NCI-H2171 (cell line): Measurements from ENCODE around the gene MACROH2A1.

Experiments used
- DNase-seq: peaks from one replicate; lab custom pipeline; 2025; lab: John Stamatoyannopoulos, UW

MACROH2A1 gene

GRCh38 chr5:135330798-135331096, 68.3 kb downstream of the MACROH2A1 start:
- DNase-seq = no peak

- no peak for DNase-seq
Measured at GRCh38 chr5:135329913-135330797, 68.9 kb downstream of the MACROH2A1 start.

GRCh38 chr5:135329066-135329912, 69.7 kb downstream of the MACROH2A1 start:
- DNase-seq = no peak

- DNase-seq = no peak
Measured at GRCh38 chr5:135328128-135328687, 70.8 kb downstream of the MACROH2A1 start.

- no peak for DNase-seq
Measured at GRCh38 chr5:135327429-135328127, 71.5 kb downstream of the MACROH2A1 start.

GRCh38 chr5:135326296-135327254, 72.5 kb downstream of the MACROH2A1 start:
- DNase-seq = no peak

- no peak for DNase-seq
Measured at GRCh38 chr5:135324897-135325650, 74.0 kb downstream of the MACROH2A1 start.

GRCh38 chr5:135324160-135324559, 74.9 kb downstream of the MACROH2A1 start:
- DNase-seq = no peak

- DNase-seq = no peak
Measured at GRCh38 chr5:135323701-135324132, 75.3 kb downstream of the MACROH2A1 start.

GRCh38 chr5:135323227-135323626, 75.8 kb downstream of the MACROH2A1 start:
- DNase-seq = no peak

GRCh38 chr5:135322744-135323143, 76.3 kb downstream of the MACROH2A1 start:
- DNase-seq = no peak

- no peak for DNase-seq
Measured at GRCh38 chr5:135322271-135322670, 76.8 kb downstream of the MACROH2A1 start.

- no peak for DNase-seq
Measured at GRCh38 chr5:135320718-135321484, 78.1 kb downstream of the MACROH2A1 start.

- DNase-seq = no peak
Measured at GRCh38 chr5:135319928-135320606, 79.0 kb downstream of the MACROH2A1 start.

GRCh38 chr5:135319458-135319857, 79.6 kb downstream of the MACROH2A1 start:
- DNase-seq = no peak

- DNase-seq = no peak
Measured at GRCh38 chr5:135318924-135319323, 80.1 kb downstream of the MACROH2A1 start.

GRCh38 chr5:135318037-135318436, 81.0 kb downstream of the MACROH2A1 start:
- no peak for DNase-seq

GRCh38 chr5:135317286-135317685, 81.7 kb downstream of the MACROH2A1 start:
- no peak for DNase-seq

GRCh38 chr5:135315386-135315785, 83.6 kb downstream of the MACROH2A1 start:
- no peak for DNase-seq
